Measurements from ENCODE around the gene ATF5.

ATF5 gene

DNA sequence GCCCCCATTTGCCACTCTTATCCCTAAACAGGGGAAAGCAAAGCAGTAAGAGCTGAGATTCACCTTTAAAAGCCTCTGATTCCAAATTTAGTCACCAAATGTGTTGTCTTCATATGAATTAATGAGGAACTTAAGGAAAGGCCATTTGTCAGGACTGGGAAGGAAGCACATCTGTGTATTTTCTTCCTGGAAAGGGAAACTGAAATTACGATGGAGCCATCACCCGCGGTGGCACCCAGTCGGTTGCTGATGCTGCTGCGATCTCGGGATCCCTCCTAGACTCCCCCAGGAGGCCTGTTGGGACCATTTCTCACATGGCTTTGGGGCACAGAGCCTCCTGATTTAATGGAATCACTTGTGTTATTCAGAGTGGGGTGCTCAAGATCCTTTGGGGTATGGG, 24.9 kb upstream of the ATF5 start:
- DNase-seq (ENCODE audit: low read depth, low spot score), result no peak
- TF ChIP-seq, protein P1, sequence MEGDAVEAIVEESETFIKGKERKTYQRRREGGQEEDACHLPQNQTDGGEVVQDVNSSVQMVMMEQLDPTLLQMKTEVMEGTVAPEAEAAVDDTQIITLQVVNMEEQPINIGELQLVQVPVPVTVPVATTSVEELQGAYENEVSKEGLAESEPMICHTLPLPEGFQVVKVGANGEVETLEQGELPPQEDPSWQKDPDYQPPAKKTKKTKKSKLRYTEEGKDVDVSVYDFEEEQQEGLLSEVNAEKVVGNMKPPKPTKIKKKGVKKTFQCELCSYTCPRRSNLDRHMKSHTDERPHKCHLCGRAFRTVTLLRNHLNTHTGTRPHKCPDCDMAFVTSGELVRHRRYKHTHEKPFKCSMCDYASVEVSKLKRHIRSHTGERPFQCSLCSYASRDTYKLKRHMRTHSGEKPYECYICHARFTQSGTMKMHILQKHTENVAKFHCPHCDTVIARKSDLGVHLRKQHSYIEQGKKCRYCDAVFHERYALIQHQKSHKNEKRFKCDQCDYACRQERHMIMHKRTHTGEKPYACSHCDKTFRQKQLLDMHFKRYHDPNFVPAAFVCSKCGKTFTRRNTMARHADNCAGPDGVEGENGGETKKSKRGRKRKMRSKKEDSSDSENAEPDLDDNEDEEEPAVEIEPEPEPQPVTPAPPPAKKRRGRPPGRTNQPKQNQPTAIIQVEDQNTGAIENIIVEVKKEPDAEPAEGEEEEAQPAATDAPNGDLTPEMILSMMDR (IDR thresholded peaks at IDR 0.05; ENCODE audit: insufficient read depth, low read length, missing control alignments), result no peak
- H3K4me3 ChIP-seq (ENCODE audit: low read depth, low read length), result no peak overlapping the region
- POLR2A ChIA-PET, result no interaction called here
- CTCF ChIA-PET, result no interaction called here

DNA sequence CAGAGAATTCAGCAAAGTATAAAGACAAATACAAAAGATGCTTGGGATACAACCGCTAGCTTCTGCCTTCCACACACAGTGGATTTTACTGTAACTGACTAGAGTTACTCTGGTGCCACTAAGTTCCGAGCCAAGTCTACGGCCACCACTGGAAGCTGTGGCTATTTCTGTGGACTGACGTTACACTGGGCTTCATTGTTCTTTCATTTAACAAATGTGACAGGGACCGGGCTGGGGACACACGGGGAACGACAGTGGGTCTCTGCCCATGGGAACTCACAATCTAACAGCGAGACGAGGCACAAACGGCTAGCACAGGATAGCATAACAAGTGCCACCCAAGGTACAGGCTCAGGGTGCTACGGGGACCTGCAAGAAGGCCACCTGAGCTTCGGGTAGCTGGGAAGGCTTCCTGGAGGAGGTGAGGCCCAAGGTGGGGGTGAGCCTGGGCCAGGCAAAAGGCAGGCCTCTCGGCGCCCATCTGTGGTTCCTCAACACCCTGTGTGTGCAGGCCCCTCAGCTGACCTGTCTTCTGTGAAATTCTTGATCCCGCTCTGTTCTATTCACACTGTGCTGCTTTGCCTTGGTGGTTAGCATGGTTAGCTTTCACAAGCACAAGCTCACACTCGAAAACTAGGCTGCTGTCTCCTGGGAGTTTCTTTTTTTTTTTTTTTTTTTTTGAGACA, 22.0 kb upstream of the ATF5 start:
- no peak overlapping the region for H3K4me3 ChIP-seq (ENCODE audit: low read depth, low read length)
- ChIA-PET CTCF (interaction anchor here (1.3 kb wide), 1 partner anchor 16 kb away, joined by 3 read pairs; no protein-coding TSS in a partner anchor), POLR2A (no interaction called here)
- TF ChIP-seq, protein P1 (IDR thresholded peaks at IDR 0.05; ENCODE audit: insufficient read depth, low read length, missing control alignments), result no peak
- no peak for DNase-seq (ENCODE audit: low read depth, low spot score)

DNA sequence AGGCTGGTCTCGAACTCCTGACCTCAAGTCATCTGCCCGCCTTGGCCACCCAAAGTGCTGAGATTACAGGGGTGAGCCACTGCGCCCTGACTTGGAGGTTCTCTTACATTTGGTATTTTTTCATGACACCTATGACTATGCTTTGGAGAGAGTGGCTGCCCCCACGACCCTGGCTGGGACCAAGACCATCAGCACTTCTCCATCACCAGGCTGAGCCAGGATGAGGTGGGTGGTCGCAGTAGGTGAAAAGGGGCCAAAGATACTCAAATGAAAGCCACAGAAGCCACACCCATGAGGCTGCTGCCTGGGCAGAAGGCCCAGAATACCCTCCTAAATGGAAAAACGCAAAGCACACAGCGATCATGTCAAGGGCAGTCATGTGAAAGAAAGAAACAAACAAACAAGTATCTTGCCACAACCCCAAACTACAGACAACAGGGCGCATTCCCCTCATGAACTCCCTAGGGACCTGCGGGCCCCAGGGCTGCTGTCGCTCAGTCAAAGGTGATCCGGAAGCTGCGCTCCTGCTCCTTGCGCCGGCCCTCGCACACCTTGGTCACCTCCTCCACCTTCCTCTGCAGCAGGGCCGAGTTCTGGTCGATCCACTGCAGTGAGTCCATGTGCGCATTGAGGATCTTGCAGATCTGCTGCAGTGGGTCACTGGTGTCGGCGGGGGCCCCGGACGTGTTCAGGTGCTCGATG, 21.1 kb upstream of the ATF5 start:
- TF ChIP-seq, protein P1 (IDR thresholded peaks at IDR 0.05; ENCODE audit: insufficient read depth, low read length, missing control alignments), result no peak
- CTCF ChIA-PET, result interaction anchor here (1.3 kb wide), 1 partner anchor 17 kb away, joined by 3 read pairs; no protein-coding TSS in a partner anchor
- no peak for DNase-seq (ENCODE audit: low read depth, low spot score)
- H3K4me3 ChIP-seq (ENCODE audit: low read depth, low read length), result no peak overlapping the region
- POLR2A ChIA-PET, result interaction anchor here (1.1 kb wide), 1 partner anchor 9 kb away, joined by 4 read pairs; no protein-coding TSS in a partner anchor

DNA sequence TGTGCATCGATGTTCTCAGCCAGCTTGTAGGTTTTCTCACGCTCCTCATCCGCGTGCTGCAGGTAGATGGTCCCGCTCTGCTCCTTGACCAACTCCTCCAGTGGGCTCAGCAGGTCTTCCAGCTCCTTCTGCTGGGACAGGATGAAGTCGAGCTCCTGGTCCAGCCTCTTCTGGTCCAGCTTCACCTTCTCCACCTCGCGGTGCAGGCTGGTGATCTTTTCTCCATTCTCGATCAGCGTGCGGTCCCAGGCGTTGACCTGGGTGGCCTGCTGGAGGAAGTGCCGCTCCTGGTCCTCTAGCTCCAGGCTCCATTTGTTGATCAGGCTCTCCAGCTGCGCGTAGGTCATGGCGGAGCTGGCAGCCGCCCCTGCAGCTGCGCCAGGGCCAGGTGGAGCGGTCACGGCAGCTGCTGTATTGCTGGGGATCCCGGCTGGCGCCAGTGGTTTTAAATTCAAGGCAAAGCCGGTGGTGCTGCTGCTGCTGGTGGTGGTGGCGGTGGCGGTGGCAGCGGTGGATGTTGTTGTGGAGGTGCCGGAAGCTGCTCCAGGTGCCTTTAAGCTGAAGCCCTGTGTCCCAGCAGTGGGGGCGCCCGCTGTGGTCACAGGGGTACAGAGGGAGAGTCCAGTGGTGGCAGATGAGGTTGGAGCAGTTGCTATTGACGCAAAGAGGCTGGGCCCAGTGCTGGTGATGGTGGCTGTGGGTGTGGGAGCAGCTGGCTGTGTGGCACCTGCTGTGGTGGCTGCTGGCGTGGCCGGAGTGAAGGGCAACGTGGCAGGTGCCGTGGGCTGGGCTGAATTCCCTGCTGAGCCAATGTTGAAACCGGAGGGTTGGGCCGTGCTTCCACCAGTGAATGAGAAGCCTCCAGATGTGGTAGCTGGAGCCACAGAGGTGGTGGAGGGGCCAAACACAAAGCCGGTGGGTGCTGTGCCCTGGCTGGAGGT, 20.3 kb upstream of the ATF5 start:
- ChIA-PET CTCF (no interaction called here), POLR2A (interaction anchor here (1.1 kb wide), 1 partner anchor 10 kb away, joined by 4 read pairs; no protein-coding TSS in a partner anchor)
- no peak overlapping the region for H3K4me3 ChIP-seq (ENCODE audit: low read depth, low read length)
- TF ChIP-seq, protein P1 (IDR thresholded peaks at IDR 0.05; ENCODE audit: insufficient read depth, low read length, missing control alignments), result no peak
- DNase-seq (ENCODE audit: low read depth, low spot score), result no peak

DNA sequence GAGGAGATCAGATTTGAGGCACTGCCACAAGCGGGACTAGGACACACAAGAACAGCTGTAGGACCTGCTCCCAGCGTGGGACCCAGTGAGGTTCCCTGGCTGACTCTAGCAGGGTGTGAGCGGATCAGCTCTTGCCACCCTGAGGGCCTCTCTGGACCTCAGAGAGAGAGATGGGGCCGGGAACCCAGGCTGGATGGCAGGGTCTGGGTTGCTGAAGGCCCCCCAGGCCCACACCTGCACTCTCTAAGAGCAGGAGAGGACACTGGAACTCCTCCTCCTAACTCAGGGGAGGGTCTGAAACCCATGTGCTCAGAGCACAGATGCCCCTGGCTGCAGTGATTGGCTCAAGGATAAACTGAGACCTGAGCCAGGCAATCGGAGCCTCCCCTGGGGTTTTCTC, 18.8 kb upstream of the ATF5 start:
- no peak overlapping the region for H3K4me3 ChIP-seq (ENCODE audit: low read depth, low read length)
- TF ChIP-seq, protein P1 (IDR thresholded peaks at IDR 0.05; ENCODE audit: insufficient read depth, low read length, missing control alignments), result no peak
- POLR2A ChIA-PET, result interaction anchor here (1.0 kb wide), 1 partner anchor 19 kb away, joined by 4 read pairs; the partner anchor contains the start of genes ATF5 and NUP62
- no peak for DNase-seq (ENCODE audit: low read depth, low spot score)
- CTCF ChIA-PET, result no interaction called here

Data from AG04449 (cell line).